OCI-LY1 (cell line): Measurements from ENCODE around the gene STXBP3.

Experiments used
- H2AFZ ChIP-seq: fragments of 200-600 bp; sonication (generic), shearing (Covaris generic); 2 replicates; pipeline ENCODE4 v1.6.0; 2014; ENCODE audit warnings: antibody characterized with exemption, mild to moderate bottlenecking, low read length
- H3F3A ChIP-seq: fragments of 200-600 bp; sonication (generic), shearing (Covaris generic); 2 replicates; pipeline ENCODE4 v1.6.0; 2014; ENCODE audit warnings: mild to moderate bottlenecking, antibody characterized with exemption, low read length, moderate library complexity; ENCODE audit not compliant: insufficient read depth
- H3K27ac ChIP-seq: fragments of 200-600 bp; sonication (generic); 2 replicates; pipeline ENCODE4 v1.5.1; 2014; ENCODE audit warnings: low read length, mixed run types, mild to moderate bottlenecking, low read depth; ENCODE audit not compliant: poor library complexity, severe bottlenecking
- H3K27me3 ChIP-seq: fragments of 200-600 bp; sonication (generic); 2 replicates; pipeline ENCODE4 v1.6.0; 2014; ENCODE audit warnings: antibody characterized with exemption, mild to moderate bottlenecking, low read length, moderate library complexity; ENCODE audit not compliant: insufficient read depth
- H3K36me3 ChIP-seq: fragments of 200-600 bp; sonication (generic); 2 replicates; pipeline ENCODE4 v1.6.1; 2014; ENCODE audit warnings: mild to moderate bottlenecking, antibody characterized with exemption, low read length, moderate library complexity, mixed read lengths; ENCODE audit not compliant: insufficient read depth
- H3K4me1 ChIP-seq: fragments of 200-600 bp; sonication (generic); 2 replicates; pipeline ENCODE4 v1.5.1; 2014; ENCODE audit warnings: mild to moderate bottlenecking, low read length, moderate library complexity; ENCODE audit not compliant: insufficient read depth, severe bottlenecking
- H3K4me2 ChIP-seq: fragments of 200-600 bp; sonication (generic), shearing (Covaris generic); 2 replicates; pipeline ENCODE4 v1.6.1; 2014; ENCODE audit warnings: low read length
- H3K4me3 ChIP-seq: fragments of 200-600 bp; sonication (generic); 2 replicates; pipeline ENCODE4 v1.5.1; 2014; ENCODE audit warnings: low read length, low read depth, mild to moderate bottlenecking, mixed read lengths; ENCODE audit not compliant: poor library complexity, severe bottlenecking
- H3K79me2 ChIP-seq: fragments of 200-600 bp; shearing (Covaris generic); 2 replicates; pipeline ENCODE4 v1.6.1; 2016; ENCODE audit warnings: mixed run types, low read length, mixed read lengths; ENCODE audit not compliant: insufficient read depth
- H3K9ac ChIP-seq: fragments of 200-600 bp; sonication (generic), shearing (Covaris generic); 2 replicates; pipeline ENCODE4 v1.6.1; 2014; ENCODE audit warnings: mild to moderate bottlenecking, low read length, mixed read lengths
- H3K9me2 ChIP-seq: fragments of 200-600 bp; sonication (generic), shearing (Covaris generic); 2 replicates; pipeline ENCODE4 v1.6.1; 2014; ENCODE audit warnings: low read depth, mild to moderate bottlenecking, low read length, mixed read lengths
- H3K9me3 ChIP-seq: fragments of 200-600 bp; shearing (Covaris generic); 2 replicates; pipeline ENCODE4 v1.6.1; 2014; ENCODE audit warnings: low read length, mixed read lengths
- H4K20me1 ChIP-seq: fragments of 200-600 bp; sonication (generic), shearing (Covaris generic); 2 replicates; pipeline ENCODE4 v1.6.0; 2016; ENCODE audit warnings: mild to moderate bottlenecking, low read length; ENCODE audit not compliant: insufficient read depth
- CTCF ChIP-seq: fragments of 200-600 bp; sonication (generic), shearing (Covaris generic); IDR thresholded peaks from 2 replicates; pipeline ENCODE4 v1.5.1; 2017; ENCODE audit warnings: mild to moderate bottlenecking, antibody characterized with exemption, low read length, moderate library complexity, mixed read lengths
- EZH2 ChIP-seq: fragments of 200-600 bp; sonication (generic), shearing (Covaris generic); IDR thresholded peaks from 2 replicates; pipeline ENCODE4 v1.8.0; 2017; ENCODE audit warnings: borderline replicate concordance, mixed run types, mild to moderate bottlenecking, antibody characterized with exemption, low read length, moderate library complexity, mixed read lengths

STXBP3 gene

DNA sequence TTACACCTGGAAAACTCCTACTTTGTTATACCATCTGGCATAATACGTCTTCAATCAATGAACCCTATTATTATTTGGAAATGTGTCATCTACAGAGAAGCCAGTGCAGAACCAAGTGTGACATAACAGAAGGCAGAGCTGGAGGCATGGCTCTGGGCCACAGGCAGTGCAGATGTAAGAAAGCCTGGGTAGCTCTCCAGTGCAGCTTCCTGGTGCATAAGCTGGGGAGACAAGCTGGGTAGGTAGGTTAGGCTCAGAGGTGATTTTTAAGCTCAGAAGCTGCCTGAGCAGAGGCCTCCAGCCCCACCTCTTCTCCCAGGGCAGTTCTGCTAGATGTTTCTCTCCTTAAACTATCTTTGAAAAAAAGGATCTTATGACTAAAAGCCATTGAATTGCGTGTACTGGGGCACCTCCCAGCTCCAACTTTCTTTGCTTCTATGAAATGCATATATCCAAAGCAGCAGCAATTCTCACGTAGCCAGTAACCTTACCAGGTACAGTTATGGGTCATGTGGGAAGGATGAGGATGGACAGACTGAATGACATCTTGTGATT, 79.7 kb downstream of the STXBP3 start:
- H4K20me1 ChIP-seq, result no peaks in the 10 kb centered on the region
- no peaks in the 10 kb centered on the region for H3K4me1 ChIP-seq
- TF ChIP-seq EZH2, result no peak
- no peak for TF ChIP-seq CTCF
- no peaks in the 10 kb centered on the region for H3K36me3 ChIP-seq
- H3K79me2 ChIP-seq, result no peaks in the 10 kb centered on the region
- H3K4me2 ChIP-seq, result no peak overlapping the region
- H3K27me3 ChIP-seq, result no peaks in the 10 kb centered on the region; the same call in 1 of the 2 replicates
- no peaks in the 10 kb centered on the region for H3F3A ChIP-seq
- H3K27ac ChIP-seq, result no peak overlapping the region
- no peak overlapping the region for H2AFZ ChIP-seq
- no peaks in the 10 kb centered on the region for H3K9me3 ChIP-seq
- H3K4me3 ChIP-seq, result no peak overlapping the region
- no peaks in the 10 kb centered on the region for H3K9me2 ChIP-seq
- no peak overlapping the region for H3K9ac ChIP-seq

- no peaks in the 10 kb centered on the region for H3F3A ChIP-seq
- no peaks in the 10 kb centered on the region for H3K9me3 ChIP-seq
- H3K27me3 ChIP-seq, result no peaks in the 10 kb centered on the region; the same call in 1 of the 2 replicates
- no peak overlapping the region for H3K4me2 ChIP-seq
- no peak overlapping the region for H3K9ac ChIP-seq
- H3K27ac ChIP-seq, result no peak overlapping the region
- H3K4me3 ChIP-seq, result no peak overlapping the region
- no peaks in the 10 kb centered on the region for H3K4me1 ChIP-seq
- TF ChIP-seq EZH2 (no peak), CTCF (peak; percentile 83)
- H2AFZ ChIP-seq, result no peak overlapping the region
- H3K9me2 ChIP-seq, result no peaks in the 10 kb centered on the region
- no peaks in the 10 kb centered on the region for H4K20me1 ChIP-seq
- no peaks in the 10 kb centered on the region for H3K79me2 ChIP-seq
- no peaks in the 10 kb centered on the region for H3K36me3 ChIP-seq
Measured at GRCh38 chr1:108828074-108828961, 81.8 kb downstream of the STXBP3 start.

GRCh38 chr1:108829498-108829916, 83.0 kb downstream of the STXBP3 start:
- H3K4me2 ChIP-seq, result no peak overlapping the region
- no peaks in the 10 kb centered on the region for H3K9me3 ChIP-seq
- H3F3A ChIP-seq, result no peaks in the 10 kb centered on the region
- no peak overlapping the region for H3K4me3 ChIP-seq
- no peaks in the 10 kb centered on the region for H3K4me1 ChIP-seq
- TF ChIP-seq EZH2 (no peak), CTCF (no peak)
- H3K9me2 ChIP-seq, result no peaks in the 10 kb centered on the region
- H4K20me1 ChIP-seq, result no peaks in the 10 kb centered on the region
- no peaks in the 10 kb centered on the region for H3K79me2 ChIP-seq
- H3K27ac ChIP-seq, result no peak overlapping the region
- no peak overlapping the region for H2AFZ ChIP-seq
- no peak overlapping the region for H3K9ac ChIP-seq
- H3K27me3 ChIP-seq, result no peaks in the 10 kb centered on the region; the same call in 1 of the 2 replicates
- H3K36me3 ChIP-seq, result no peaks in the 10 kb centered on the region
